Ectodermal cell (in vitro differentiated cells): ENCODE data around the gene TBC1D24.

ENCODE experiments used
- H3K27ac ChIP-seq: 2 replicates; pipeline ENCODE4 v1.7.0; 2013; ENCODE audit warnings: mild to moderate bottlenecking, low read depth, low read length; ENCODE audit not compliant: insufficient read depth, poor library complexity, severe bottlenecking
- H3K27me3 ChIP-seq: 2 replicates; pipeline ENCODE4 v1.7.0; 2013; ENCODE audit warnings: mild to moderate bottlenecking, low read length; ENCODE audit not compliant: insufficient read depth, control insufficient read depth, poor library complexity, severe bottlenecking
- H3K36me3 ChIP-seq: one replicate; pipeline ENCODE4 v1.7.0; 2013; ENCODE audit warnings: low read length; ENCODE audit not compliant: control insufficient read depth, insufficient read depth
- H3K4me1 ChIP-seq: one replicate; pipeline ENCODE4 v1.7.0; 2013; ENCODE audit warnings: low read length; ENCODE audit not compliant: control insufficient read depth, insufficient read depth
- H3K4me3 ChIP-seq: 2 replicates; pipeline ENCODE4 v1.7.0; 2013; ENCODE audit warnings: low read depth, low read length, control low read depth; ENCODE audit not compliant: insufficient read depth
- H3K9me3 ChIP-seq: 2 replicates; pipeline ENCODE4 v1.7.0; 2013; ENCODE audit warnings: mild to moderate bottlenecking, low read length, moderate library complexity; ENCODE audit not compliant: control insufficient read depth
- WGBS, 2 experiments: methylation state at CpG; one replicate each; pipeline ENCODE4 v1.1.7; 2013; ENCODE audit warnings: missing lambda C conversion rate in 2 of 2; 5-methylcytosine and 5-hydroxymethylcytosine counted together

TBC1D24 gene

DNA sequence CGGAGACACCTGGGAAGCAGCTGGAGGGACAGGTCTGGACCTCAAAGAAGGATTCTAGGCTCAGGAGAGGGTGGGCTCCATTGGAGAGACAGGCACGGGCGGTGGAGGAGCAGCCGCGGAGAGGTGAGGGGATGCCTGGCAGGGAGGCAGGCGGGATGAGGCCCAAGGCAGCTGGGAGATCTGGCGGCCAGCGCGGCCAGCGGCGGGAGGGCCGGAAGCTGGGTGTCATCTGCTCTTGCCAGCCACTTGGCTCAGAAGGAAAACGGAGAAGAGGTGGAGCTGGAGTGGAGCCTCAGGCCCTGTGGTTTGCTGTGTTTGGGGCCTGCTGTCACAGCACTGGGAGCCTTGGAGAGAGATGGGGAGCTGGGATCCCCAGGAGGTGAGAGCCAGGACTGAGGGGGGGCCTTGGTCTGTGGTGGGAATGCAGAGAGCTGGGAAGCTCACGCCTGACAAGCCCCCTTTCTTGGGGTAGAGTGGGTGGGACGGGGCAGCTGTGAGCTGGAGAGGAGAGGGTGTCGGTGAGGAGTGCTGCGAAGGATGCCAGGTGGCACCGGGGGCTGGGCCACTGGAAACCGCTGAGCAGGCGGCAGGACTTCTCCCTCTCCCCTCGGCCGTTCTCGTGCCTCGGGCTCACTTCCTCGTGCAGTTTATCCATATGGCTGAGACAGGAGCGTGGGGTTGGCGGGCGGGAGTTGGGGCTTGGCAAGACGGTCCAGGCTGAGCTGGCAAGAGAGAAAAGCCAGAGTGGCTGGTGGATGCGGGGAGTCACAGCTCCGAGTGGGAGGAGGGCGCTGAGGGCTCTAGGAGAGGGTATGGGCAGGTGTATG lies 8.0 kb downstream of the TBC1D24 start:
- 90 to 91% methylated on average over 32 of the region's 32 CpGs for WGBS, 2 experiments
- no peak overlapping the region for H3K27ac ChIP-seq
- peaks cover 4% of the 10 kb centered on the region for H3K4me1 ChIP-seq
- H3K9me3 ChIP-seq, result no peaks in the 10 kb centered on the region
- H3K4me3 ChIP-seq, result no peak overlapping the region
- no peaks in the 10 kb centered on the region for H3K27me3 ChIP-seq
- H3K36me3 ChIP-seq, result no peaks in the 10 kb centered on the region

DNA sequence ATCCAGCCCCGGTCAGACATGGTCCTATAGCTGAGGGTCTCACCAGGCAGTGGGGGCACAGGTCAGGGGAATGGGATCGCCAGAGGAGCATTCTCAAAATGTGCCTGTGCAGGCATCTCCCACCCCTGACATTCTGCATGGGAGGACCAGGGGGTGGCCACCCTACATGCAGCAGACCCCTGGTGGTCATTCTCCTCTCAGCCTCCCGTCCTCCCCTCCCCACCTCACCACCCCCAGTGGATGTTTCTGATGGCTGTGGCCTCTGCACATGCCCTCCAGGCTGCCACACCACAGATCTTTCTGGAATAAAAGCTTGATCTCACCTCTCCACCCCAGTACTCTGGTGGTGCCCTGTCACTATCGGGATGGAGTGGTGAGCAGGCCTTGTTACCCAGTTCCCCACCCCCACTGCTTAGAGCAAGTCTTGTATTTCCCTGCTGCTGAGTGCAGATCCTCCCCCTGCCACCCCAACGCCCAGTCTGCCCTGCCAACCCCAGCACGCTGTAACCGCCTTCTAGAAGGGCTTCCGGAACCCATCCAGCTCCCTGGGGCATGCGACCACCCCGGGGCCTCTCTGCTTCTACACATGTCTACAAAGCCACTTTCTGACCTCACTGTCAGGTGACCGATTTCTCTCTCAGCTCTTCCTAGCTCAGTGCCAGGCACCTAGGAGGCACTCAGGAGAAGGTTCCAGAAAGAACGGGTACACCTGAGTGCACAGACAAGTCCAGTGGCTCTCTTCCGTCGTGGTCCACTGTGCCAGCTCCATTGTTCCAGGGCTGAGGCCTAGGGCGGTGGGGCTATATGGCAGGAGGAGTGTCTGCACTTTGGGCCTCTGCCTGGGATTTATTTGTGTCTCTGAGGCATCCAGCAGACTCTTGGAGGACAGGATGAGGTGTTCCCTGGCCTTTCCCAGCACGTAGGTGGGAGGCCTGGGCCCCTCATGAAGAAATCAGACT lies 9.3 kb downstream of the TBC1D24 start:
- WGBS, 2 experiments, result 93% methylated on average over 16 of the region's 16 CpGs
- Histone ChIP-seq H3K4me1 (peaks cover 4% of the 10 kb centered on the region), H3K4me3 (no peak overlapping the region), H3K27ac (no peak overlapping the region), H3K27me3 (no peaks in the 10 kb centered on the region), H3K9me3 (no peaks in the 10 kb centered on the region), H3K36me3 (no peaks in the 10 kb centered on the region)

DNA sequence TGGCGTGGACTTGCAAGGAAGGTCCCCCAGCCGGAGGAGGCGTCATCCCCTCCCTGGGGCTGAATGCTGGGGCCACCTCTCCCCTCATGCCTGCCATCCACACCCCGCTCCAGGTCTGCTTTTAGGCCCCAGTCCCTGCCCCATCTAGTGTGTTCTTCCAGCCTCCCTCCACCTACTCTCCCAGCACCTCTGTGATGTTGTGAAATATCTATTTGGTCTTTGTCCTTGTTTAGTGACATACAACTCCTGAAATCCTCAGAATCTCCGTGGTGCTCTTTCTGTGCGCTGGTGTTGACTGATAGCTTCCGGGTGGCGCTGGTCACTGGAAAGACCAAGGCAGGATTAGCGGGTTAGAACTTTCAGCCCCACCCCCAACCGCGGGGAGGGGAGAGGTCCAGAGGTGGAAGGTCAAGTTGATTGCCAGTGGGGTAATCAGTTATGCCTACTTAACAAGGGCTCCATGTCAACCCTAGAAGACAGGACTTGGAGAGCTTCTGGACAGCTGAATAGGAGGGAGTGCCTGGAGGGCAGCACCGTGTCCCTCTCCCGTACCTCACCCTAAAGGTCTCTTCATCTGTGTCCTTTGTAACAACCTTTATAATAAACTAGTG lies 10.1 kb downstream of the TBC1D24 start:
- Histone ChIP-seq H3K9me3 (no peaks in the 10 kb centered on the region), H3K36me3 (no peaks in the 10 kb centered on the region), H3K4me1 (peaks cover 4% of the 10 kb centered on the region), H3K27ac (no peak overlapping the region), H3K4me3 (no peak overlapping the region), H3K27me3 (no peaks in the 10 kb centered on the region)
- 92 to 94% methylated on average over 11 to 13 of the region's 13 CpGs for WGBS, 2 experiments

DNA sequence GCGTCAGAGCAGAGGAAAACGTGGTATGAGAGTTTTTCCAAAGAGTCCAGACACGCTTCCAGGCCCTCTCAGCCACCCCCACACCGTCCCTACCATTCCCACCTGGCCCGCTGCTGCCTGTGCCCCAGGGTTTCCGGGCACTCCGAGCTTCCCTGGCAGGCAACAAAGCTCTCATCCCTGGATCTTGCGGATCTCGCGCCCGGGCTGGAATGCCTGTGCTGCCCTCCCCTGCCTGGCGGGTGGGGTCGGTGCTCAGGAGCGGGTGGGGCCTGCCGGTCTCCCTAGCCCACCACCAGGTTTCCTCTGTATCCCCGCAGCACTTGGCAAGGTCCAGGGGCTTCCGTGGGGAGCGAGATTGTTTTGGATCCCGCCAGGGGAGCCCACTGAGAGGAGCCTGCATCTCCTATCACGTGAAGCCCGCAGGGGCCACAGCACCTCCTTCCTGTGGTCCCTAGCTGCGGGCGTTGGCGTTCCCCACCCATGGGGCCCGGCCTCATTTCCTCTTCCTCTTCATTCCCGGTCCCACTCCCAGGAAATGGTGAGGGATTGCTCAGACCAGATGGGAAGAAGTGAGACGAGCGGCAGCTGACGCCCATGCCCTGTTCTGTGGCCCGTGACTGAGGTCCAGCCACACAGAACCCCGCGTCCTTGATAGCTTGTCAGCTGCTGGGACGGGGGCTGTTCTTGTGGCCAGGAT lies 11.0 kb downstream of the TBC1D24 start:
- no peaks in the 10 kb centered on the region for H3K9me3 ChIP-seq
- peaks cover 4% of the 10 kb centered on the region for H3K4me1 ChIP-seq
- H3K4me3 ChIP-seq, result no peak overlapping the region
- H3K36me3 ChIP-seq, result no peaks in the 10 kb centered on the region
- WGBS, 2 experiments, result 93 to 94% methylated on average over 33 of the region's 33 CpGs
- no peaks in the 10 kb centered on the region for H3K27me3 ChIP-seq
- no peak overlapping the region for H3K27ac ChIP-seq

DNA sequence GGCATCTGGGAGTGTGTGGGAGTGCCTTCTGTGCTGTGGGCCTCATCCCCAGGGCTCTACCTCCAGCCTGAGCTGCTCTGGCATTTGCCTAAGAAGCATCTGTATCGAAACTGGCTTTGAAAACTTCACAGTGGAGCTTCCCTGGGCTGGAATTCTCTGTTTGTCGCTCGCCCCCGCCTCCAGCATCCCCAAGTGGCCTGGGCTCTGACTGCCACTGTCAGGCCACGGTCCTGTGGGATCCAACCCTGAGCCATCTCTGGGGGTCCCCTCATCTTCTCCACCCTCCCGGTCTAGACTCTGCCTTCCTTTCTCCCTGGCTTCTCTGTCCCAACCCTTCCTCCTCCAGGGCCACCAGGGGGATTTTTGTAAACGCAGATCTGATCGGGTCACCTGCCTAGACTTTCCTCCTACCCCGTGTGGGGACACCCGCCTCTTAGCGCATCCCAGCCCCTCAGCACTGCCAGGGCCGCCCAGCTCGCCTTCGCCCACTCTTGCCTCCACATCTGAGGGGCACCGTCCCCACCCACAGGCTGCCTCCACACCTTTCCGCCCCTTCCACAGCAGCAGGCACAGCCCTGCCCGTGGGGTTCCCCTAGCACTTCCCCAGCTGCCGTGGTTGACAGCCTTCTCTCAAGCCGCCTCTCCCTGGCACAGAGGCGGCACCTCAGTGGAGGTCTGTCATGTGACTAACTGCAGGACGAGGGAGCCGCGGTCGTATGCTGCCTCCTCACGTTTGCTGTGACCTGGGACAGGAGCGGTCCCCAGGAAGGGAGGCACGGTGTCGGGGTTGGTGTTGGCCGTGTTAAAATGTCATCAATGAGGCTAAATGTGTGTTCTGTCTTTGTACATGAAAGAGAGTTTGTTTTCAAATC lies 12.0 kb downstream of the TBC1D24 start:
- Histone ChIP-seq H3K36me3 (no peaks in the 10 kb centered on the region), H3K27ac (no peak overlapping the region), H3K4me3 (no peak overlapping the region), H3K9me3 (no peaks in the 10 kb centered on the region), H3K27me3 (no peaks in the 10 kb centered on the region), H3K4me1 (peaks cover 4% of the 10 kb centered on the region)
- WGBS, 2 experiments, result 73 to 74% methylated on average over 29 of the region's 29 CpGs

DNA sequence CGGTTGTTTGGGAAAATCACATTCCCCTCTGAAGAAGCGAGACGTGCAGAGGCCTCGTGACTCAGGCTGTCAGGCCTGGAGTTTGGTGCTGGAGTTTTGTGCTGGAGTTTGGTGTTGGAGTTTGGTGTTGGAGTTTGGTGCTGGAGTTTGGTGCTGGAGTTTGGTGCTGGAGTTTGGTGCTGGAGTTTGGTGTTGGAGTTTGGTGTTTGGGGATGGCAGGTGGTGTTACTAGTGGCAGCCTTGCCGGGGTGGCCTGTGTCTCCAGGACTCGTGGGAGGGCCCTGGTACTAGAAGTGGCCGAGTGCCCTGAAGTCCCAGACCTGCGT lies 12.6 kb downstream of the TBC1D24 start:
- no peaks in the 10 kb centered on the region for H3K36me3 ChIP-seq
- WGBS, 2 experiments, result 90 to 93% methylated on average over 8 of the region's 8 CpGs
- no peak overlapping the region for H3K27ac ChIP-seq
- no peaks in the 10 kb centered on the region for H3K9me3 ChIP-seq
- H3K4me1 ChIP-seq, result peaks cover 4% of the 10 kb centered on the region
- H3K27me3 ChIP-seq, result no peaks in the 10 kb centered on the region
- H3K4me3 ChIP-seq, result no peak overlapping the region

DNA sequence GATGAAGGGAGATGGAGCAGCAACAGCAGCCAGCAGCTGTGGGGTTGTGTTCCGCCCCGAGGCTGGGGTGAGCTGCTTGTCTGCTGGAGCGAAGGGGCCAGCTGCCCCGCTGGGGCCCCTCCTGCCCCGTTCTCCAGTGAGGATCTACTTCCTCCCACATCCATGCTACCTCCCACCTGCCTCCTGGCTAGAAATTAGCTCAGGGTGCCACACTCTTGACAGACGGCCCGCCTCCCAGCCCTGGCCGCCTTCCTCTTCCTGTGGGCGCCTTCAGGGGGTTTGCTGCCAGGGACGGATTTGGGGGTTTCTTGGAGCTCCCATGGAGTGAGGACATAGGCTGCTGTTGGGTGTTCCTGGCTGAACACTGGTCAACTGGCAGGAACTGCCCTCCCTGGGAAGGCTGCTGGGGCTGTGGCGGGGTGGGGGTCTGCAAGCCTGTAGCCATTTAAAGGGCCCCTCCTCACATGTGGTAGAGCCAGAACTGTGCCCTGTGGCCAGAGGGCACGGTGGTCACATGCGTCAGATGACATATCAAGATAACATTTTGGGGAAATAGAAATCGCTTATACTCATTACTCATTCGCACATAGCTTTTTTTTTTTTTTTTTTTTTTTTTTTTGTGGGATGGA lies 13.1 kb downstream of the TBC1D24 start:
- 92% methylated on average over 13 to 15 of the region's 15 CpGs for WGBS, 2 experiments
- H3K36me3 ChIP-seq, result no peaks in the 10 kb centered on the region
- H3K27ac ChIP-seq, result no peak overlapping the region
- H3K9me3 ChIP-seq, result no peaks in the 10 kb centered on the region
- H3K27me3 ChIP-seq, result no peaks in the 10 kb centered on the region
- H3K4me3 ChIP-seq, result no peak overlapping the region
- H3K4me1 ChIP-seq, result peaks cover 4% of the 10 kb centered on the region

DNA sequence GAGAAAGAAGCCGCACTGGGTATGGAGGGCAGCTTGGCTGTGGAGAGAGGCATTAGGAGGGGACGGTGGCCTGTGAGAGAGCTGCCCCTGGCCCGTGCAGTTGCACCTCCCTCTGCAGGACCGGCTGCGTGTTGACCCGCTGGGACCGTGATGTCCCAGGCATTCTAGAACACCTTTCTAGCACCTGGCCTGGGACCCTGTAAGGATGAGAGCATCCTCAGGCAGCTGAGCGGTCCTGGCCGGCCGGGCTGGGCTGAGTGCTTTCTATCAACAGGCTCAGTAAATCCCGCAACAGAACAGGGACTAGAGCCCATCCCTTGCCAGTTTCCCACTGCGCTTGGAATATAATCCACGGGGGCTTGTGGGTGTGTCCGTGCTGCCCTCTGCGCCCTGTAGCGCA lies 14.7 kb downstream of the TBC1D24 start:
- H3K4me1 ChIP-seq, result peaks cover 4% of the 10 kb centered on the region
- no peaks in the 10 kb centered on the region for H3K36me3 ChIP-seq
- no peak overlapping the region for H3K27ac ChIP-seq
- no peak overlapping the region for H3K4me3 ChIP-seq
- H3K9me3 ChIP-seq, result no peaks in the 10 kb centered on the region
- H3K27me3 ChIP-seq, result no peaks in the 10 kb centered on the region
- 94% methylated on average over 16 of the region's 16 CpGs for WGBS, 2 experiments
